Measurements from ENCODE around the gene ROR2. TPM values are rescaled to one million over a fixed set of nuclear protein-coding genes. Genes with fewer than 3 reads are reported as not detected.

ROR2 gene
- total RNA-seq, 1 donor: 13.8 TPM

DNA sequence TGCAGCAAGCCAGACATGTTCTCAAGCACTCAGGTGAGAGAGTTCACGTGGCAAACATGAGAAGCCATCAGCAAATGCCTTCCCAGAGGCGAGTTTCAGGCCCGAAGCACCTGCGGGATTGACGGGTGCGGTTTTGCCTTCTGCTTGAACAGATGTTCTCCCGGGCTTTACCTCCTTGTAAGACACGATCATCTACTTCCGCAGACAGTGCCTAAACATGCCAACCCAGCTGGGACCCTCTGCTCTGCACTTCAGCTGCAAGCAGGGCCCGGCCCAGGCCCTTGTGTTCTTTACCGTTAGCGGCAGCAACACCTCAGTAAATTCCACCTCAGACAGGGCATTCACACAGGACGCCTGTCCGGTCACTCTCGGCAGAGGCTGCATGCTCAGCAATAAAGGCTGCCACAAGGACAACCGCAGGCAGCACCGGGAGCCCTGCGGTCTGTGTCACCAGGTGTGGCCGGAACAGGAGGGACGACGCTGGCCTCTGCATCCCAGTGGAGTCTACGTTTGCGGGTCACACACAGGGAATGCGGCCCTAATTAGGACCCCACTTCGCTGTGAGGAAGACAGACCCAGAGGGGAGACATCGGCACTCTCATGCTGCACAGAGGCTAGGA lies 139.6 kb downstream of the ROR2 start:
- DNase-seq (ENCODE audit: insufficient read length, low spot score, missing footprints): no peak
- Histone ChIP-seq H3K4me3 (ENCODE audit: insufficient read depth, low read length) (no peak overlapping the region), H3K79me2 (ENCODE audit: insufficient read depth, low read length) (no peaks in the 10 kb centered on the region), H4K20me1 (ENCODE audit: insufficient read depth, low read length) (no peaks in the 10 kb centered on the region), H3K4me2 (ENCODE audit: insufficient read depth, low read length) (no peak overlapping the region), H2AFZ (ENCODE audit: low read length) (no peak overlapping the region), H3K27ac (ENCODE audit: low read depth, low read length) (no peak overlapping the region), H3K9me3 (ENCODE audit: low read depth, low read length) (no peaks in the 10 kb centered on the region), H3K27me3 (ENCODE audit: insufficient read depth, low read length) (peaks cover 14% of the 10 kb centered on the region), H3K36me3 (ENCODE audit: insufficient read depth, low read length) (no peaks in the 10 kb centered on the region), H3K4me1 (ENCODE audit: insufficient read depth, low read length) (peaks cover 12% of the 10 kb centered on the region)
- TF ChIP-seq, protein P1, sequence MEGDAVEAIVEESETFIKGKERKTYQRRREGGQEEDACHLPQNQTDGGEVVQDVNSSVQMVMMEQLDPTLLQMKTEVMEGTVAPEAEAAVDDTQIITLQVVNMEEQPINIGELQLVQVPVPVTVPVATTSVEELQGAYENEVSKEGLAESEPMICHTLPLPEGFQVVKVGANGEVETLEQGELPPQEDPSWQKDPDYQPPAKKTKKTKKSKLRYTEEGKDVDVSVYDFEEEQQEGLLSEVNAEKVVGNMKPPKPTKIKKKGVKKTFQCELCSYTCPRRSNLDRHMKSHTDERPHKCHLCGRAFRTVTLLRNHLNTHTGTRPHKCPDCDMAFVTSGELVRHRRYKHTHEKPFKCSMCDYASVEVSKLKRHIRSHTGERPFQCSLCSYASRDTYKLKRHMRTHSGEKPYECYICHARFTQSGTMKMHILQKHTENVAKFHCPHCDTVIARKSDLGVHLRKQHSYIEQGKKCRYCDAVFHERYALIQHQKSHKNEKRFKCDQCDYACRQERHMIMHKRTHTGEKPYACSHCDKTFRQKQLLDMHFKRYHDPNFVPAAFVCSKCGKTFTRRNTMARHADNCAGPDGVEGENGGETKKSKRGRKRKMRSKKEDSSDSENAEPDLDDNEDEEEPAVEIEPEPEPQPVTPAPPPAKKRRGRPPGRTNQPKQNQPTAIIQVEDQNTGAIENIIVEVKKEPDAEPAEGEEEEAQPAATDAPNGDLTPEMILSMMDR (IDR thresholded peaks at IDR 0.05; ENCODE audit: extremely low read depth, low read depth, low read length): no peak

DNA sequence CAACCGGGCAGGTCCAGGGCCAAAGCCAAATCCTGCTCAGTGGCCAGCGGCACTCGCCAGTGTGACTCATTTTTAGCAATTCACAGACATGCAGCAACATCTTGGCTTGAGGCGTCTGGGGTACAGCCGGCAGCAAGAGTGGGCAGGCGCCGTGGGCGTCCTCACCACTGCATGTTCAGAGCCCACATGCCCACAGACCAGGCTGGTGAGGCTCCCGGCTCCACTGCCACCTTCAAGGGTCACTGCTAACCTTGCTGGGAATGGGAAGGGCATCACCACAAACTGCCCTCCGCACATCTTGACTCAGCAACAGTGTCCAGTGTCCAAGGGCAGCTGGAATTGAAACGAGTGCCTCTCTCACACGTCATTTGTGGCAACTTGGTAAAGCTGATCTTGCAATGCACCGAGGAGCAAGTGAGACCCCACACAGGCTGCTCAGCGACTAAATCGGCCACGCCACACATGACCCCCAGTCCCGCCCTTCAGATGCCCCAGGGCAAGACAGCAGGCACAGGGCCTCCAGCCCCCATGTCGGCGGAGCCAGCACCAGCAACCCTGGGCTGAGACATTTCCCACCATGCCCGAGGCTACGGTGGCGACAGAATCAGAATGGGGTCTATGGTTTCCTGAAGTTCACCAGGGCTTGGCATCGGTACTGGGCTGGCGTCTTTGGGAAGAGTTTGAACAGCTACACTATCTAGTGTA lies 140.3 kb downstream of the ROR2 start:
- Histone ChIP-seq H2AFZ (ENCODE audit: low read length) (peak overlapping the region; percentile 52), H3K79me2 (ENCODE audit: insufficient read depth, low read length) (no peaks in the 10 kb centered on the region), H3K27me3 (ENCODE audit: insufficient read depth, low read length) (peaks cover 10% of the 10 kb centered on the region), H3K9me3 (ENCODE audit: low read depth, low read length) (no peaks in the 10 kb centered on the region), H3K4me3 (ENCODE audit: insufficient read depth, low read length) (peak overlapping the region; percentile 45), H3K36me3 (ENCODE audit: insufficient read depth, low read length) (no peaks in the 10 kb centered on the region), H3K27ac (ENCODE audit: low read depth, low read length) (no peak overlapping the region), H4K20me1 (ENCODE audit: insufficient read depth, low read length) (no peaks in the 10 kb centered on the region), H3K4me2 (ENCODE audit: insufficient read depth, low read length) (peak overlapping the region; percentile 66), H3K4me1 (ENCODE audit: insufficient read depth, low read length) (peaks cover 12% of the 10 kb centered on the region)
- DNase-seq (ENCODE audit: insufficient read length, low spot score, missing footprints): peak; percentile 96
- TF ChIP-seq, protein P1 (IDR thresholded peaks at IDR 0.05; ENCODE audit: extremely low read depth, low read depth, low read length): no peak

DNA sequence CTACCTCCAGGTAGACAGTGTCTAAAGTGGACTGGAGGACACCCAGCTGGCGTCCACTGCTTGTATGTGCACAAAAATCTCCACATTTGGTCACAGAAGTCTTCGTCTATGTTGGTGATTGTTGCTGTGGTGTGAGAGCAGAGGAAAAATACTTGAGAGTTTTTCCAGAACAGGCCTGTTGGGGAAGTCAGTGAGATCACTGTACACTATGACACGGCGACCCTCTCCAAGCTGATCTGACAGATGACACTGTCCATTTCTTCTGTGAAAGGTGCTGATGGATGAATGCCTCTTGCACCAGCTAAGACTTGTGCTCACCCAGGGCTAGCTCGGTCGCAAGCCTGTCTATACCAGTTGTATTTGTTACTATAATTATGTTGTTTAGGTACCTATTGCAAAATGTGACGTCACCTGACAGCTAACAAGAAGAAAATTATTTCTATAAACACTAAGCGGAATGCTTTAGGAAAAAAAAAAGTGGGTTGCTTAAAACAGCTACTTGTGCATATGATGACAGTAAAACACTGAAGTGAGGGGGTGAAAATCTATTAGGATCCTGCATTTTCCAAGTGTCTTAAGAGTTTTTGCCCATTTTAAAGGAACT lies 142.3 kb downstream of the ROR2 start:
- Histone ChIP-seq H3K27me3 (ENCODE audit: insufficient read depth, low read length) (peaks cover 8% of the 10 kb centered on the region), H3K4me1 (ENCODE audit: insufficient read depth, low read length) (peaks cover 12% of the 10 kb centered on the region), H3K36me3 (ENCODE audit: insufficient read depth, low read length) (no peaks in the 10 kb centered on the region), H3K27ac (ENCODE audit: low read depth, low read length) (no peak overlapping the region), H3K4me2 (ENCODE audit: insufficient read depth, low read length) (no peak overlapping the region), H3K9me3 (ENCODE audit: low read depth, low read length) (no peaks in the 10 kb centered on the region), H3K4me3 (ENCODE audit: insufficient read depth, low read length) (no peak overlapping the region), H2AFZ (ENCODE audit: low read length) (no peak overlapping the region), H4K20me1 (ENCODE audit: insufficient read depth, low read length) (no peaks in the 10 kb centered on the region), H3K79me2 (ENCODE audit: insufficient read depth, low read length) (no peaks in the 10 kb centered on the region)
- DNase-seq (ENCODE audit: insufficient read length, low spot score, missing footprints): no peak
- TF ChIP-seq, protein P1 (IDR thresholded peaks at IDR 0.05; ENCODE audit: extremely low read depth, low read depth, low read length): no peak

DNA sequence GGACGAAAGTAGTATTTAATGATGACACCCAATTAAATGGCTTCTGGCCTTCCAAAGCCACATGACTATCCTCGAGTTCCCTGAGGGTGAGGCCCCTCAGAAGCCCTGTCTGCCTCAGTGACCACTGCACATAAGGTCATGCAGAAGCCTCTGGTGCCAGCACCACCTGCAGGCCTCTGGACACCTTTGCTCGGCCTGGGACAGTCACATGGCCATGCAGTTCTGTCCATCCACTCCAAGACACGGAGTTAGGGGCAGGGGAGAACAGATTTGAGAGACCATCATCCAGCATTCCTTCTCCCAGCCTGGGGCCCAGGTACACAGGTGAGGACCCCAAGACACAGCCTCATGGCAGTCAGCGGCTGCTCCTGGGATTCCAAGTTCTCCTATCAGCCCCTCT lies 145.0 kb downstream of the ROR2 start:
- no peak for DNase-seq (ENCODE audit: insufficient read length, low spot score, missing footprints)
- no peak overlapping the region for H3K4me2 ChIP-seq (ENCODE audit: insufficient read depth, low read length)
- H2AFZ ChIP-seq (ENCODE audit: low read length): no peak overlapping the region
- H3K4me1 ChIP-seq (ENCODE audit: insufficient read depth, low read length): peaks cover 12% of the 10 kb centered on the region
- H3K4me3 ChIP-seq (ENCODE audit: insufficient read depth, low read length): no peak overlapping the region
- H4K20me1 ChIP-seq (ENCODE audit: insufficient read depth, low read length): no peaks in the 10 kb centered on the region
- H3K27ac ChIP-seq (ENCODE audit: low read depth, low read length): no peak overlapping the region
- H3K79me2 ChIP-seq (ENCODE audit: insufficient read depth, low read length): no peaks in the 10 kb centered on the region
- peaks cover 12% of the 10 kb centered on the region for H3K27me3 ChIP-seq (ENCODE audit: insufficient read depth, low read length)
- H3K36me3 ChIP-seq (ENCODE audit: insufficient read depth, low read length): no peaks in the 10 kb centered on the region
- TF ChIP-seq, protein P1 (IDR thresholded peaks at IDR 0.05; ENCODE audit: extremely low read depth, low read depth, low read length): no peak
- no peaks in the 10 kb centered on the region for H3K9me3 ChIP-seq (ENCODE audit: low read depth, low read length)

All from osteoblast (primary cell).